Measurements from ENCODE around the gene ST3GAL2.
"Not testable (repeated sequence)": the region's sequence is repeated elsewhere in the genome, so short reads cannot be mapped to it uniquely, and the experiment has no call there.

Gene ST3GAL2

DNA sequence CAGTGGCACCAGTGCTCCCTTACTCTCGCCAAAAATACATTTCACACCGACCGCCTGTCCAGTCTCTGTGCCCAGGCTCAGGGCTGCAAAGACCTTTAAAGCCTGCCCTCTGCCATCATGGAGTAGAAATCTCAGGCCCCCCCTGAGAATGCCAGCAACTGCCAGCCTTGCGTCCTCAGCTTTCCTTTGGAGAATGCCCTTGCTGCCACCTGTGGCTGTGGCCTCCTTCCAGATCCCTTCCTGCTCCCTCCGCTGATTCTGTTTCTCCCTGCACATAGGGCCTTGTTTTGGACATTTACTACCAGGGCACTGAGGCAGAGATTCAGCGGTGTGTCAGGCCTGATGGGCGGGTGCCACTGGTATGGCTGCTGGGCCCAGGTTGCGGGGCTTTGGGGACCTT is 28.7 kb upstream of the ST3GAL2 start:
- DNase-seq (ENCODE audit: low spot score): no peak
- no peak for FAIRE-seq

DNA sequence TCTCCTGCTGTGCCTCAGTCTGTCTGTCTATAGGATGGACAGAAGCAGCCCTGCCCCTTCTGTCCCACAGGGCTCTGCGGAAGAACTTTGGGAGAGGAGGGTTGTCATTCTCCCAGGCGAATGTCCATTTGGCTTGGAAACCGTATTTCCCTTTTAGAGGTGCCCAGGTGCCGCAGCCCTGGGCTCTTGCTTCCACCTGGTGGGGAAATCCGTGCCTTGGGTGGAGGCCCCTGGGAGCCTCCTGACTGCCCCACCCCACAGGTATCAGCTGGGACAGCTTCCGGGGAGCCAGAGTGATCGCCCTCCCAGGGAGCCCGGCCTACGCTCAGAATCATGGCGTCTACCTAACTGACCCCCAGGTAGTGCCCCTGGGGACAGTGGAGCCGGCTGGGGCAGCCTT is 28.2 kb upstream of the ST3GAL2 start:
- FAIRE-seq: no peak

GRCh38 chr16:70466805-70467076 is 27.8 kb upstream of the ST3GAL2 start:
- no peak for FAIRE-seq
- no peak for DNase-seq (ENCODE audit: low spot score)

More for the DNA sequence above, 28.2 kb upstream of the ST3GAL2 start:
- DNase-seq (ENCODE audit: low spot score): no peak

- no peak for DNase-seq (ENCODE audit: low spot score)
- no peak for FAIRE-seq
Observed at GRCh38 chr16:70465999-70466804, 27.3 kb upstream of the ST3GAL2 start.

DNA sequence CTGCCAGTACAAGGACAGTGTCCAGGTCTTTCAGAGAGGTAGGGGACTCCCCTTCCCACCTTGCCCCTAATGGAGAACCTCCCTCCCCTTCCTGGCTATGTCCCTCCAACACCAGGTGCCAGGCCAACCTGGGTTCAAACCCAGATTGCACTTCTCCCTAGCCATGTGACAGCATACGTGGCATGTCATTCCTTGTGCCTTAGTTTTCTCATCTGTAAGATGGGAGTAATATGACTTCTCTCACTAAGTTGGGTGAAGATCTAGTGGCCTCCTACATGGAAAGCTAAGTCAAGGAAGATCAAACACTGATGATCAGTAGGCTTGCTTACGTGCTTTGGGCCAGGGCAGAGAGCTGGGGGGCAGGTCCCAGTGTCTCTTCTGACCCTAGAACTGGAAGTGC is 24.3 kb upstream of the ST3GAL2 start:
- FAIRE-seq (peak; percentile 27), DNase-seq (ENCODE audit: low spot score) (no peak)

DNA sequence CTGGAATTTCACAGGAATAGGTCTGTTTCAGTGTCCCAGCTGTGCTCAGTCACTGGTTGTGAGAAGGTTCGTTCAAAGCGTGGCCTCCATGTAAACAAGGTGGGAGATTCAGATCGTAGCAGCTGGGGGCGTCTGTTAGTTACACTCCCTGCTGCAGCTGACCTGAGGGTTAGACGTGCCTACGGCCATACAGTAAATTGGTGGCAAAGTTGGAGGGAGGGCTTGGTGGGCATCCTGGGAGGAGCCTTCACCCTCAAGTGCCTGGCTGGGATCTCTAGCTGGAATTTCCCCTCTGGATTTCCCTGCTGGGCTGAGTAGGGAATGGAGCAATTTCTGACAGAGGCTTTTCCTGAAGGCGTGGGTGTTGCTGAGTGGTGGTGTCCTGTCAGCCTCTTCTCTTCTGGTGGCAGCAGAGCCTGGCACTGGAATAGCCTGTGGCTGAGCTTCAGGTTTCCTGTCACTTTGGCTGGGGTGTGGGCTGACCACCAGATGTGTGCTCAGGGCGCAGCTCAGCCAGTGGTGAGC is 21.9 kb upstream of the ST3GAL2 start:
- FAIRE-seq: no peak

DNA sequence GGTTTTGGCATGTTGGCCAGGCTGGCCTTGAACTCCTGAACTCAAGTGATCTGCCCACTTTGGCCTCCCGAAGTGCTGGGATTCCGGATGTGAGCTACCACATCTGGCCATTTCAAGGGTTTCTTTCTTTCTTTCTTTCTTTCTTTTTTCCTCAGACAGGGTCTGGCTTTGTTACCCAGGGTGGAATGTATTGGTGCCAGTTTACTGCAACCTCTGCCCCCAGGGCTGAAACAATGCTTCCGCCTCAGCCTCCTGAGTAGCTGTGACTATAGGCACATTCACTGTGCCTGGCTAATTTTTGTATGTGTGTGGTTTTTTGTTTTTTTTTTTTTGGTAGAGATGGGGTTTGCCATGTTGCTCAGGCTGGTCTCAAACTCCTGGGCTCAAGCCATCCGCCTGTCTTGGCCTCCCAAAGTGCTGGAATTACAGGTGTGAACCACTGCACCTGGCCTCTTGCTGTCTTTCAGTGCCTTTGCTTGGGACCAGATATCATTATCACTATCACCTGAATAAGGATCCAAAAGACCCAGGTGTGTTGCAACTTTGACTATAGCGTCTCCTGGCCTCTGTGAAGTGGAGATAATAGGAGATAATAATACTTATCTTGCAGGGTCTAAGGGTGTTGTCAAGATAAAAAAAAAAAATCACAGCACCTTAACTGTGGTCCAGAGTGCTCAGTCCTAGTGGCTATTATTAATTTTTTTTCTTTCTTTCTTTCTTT is 18.7 kb upstream of the ST3GAL2 start:
- DNase-seq (ENCODE audit: low spot score) (no peak), FAIRE-seq (no peak)

More for the DNA sequence above, 21.9 kb upstream of the ST3GAL2 start:
- no peak for DNase-seq (ENCODE audit: low spot score)

DNA sequence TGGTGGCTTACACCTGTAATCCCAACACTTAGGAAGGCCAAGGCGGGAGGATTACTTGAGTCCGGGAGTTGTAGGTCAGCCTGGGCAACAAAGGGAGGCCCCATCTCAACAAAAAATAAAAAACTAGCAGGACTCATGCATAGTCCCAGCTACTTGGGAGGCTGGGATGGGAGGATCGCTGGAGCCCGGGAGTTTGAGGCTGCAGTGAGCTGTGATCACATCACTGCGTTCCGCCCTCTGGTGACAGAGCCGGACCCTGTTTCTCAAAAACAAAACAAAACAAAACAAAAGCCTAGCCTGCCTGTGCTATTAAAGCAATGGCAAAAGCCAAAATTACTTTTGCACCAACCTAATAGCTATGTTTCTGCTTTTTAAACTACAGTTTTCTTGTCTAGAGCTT is 17.0 kb upstream of the ST3GAL2 start:
- FAIRE-seq: no peak

DNA sequence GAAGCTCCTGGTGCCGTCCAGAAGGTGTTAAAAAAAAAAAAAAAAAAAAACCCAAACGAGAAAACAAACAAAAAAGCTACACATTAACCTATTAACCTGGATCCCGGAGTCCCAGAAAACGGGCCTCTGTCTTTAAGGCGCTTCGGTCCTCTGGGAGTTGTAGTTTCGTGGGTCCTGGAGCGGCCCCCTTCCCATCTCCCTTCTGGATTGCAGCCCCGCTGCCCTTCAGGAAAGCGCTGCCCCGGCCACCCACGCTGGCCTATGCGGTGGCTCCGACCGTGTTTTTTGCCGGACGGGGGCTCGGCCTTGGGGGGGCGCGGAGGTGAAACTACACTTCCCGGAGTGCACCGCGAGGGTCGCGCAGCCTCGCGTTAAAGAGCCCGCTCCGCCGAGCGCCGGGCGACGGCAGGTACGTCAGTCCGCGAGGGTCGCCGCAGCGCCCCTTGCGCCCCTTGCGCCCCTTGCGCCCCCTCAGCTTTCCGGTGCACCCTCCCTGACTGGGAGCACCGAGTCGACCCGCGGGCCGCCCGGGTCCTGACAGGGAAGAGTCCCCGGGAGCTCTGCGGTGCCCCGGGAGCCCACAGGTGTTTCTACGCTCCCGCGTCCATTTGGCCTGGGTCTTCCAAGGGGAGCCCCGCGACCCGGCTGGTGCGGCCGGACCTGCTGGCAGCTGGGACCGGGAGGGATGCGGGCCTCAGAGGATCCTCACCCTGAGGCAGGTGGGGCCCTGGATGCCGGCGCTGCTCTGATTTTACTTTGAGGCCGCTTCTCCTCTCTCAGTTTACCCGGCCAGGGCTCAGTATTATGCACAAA is 15.5 kb upstream of the ST3GAL2 start, which contains the start of gene FCSK:
FCSK (plus strand) TSS at position 374 of the 813 bp plus-strand sequence. CDS start 8,596 bp downstream, outside the sequence.
- FAIRE-seq (peak; percentile 79), DNase-seq (ENCODE audit: low spot score) (peak; percentile 87)

More for the DNA sequence above, 17.0 kb upstream of the ST3GAL2 start:
- no peak for DNase-seq (ENCODE audit: low spot score)

GRCh38 chr16:70453892-70454221 is 15.0 kb upstream of the ST3GAL2 start:
- FAIRE-seq: no peak
- peak; percentile 56 for DNase-seq (ENCODE audit: low spot score)

DNA sequence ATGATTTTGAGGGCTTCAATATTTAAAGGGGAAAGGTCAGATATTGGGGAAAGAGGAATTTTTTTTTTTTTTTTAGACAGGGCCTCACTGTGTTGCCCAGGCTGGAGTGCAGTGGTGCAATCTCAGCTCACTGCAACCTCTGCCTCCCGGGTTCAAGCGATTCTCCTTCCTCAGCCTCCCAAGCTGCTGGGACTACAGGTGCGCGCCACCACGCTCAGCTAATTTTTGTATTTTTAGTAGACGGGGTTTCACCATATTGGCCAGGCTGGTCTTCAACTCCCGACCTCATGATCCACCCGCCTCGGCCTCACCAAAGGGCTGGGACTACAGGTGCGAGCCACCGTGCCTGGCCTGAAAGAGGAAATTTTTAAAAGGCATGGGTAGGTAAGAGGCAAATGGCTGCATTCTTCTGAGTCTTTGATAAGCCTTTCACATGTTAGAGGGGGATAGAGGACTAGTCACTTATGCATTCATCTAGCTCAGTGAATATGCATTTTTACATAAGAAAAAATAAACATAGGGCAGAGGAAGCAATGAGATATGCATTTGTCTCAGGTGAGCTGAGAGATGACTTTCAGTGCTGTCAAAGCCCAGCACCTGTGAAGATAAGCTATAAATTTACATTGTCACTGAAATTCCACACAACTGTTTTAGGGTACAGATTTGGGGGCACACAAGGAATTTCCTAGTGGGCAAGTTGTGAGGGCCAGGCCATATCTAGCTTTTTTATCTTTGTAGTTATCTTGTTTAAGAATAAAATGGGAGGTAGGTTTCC is 14.4 kb upstream of the ST3GAL2 start:
- FAIRE-seq (no peak), DNase-seq (ENCODE audit: low spot score) (no peak)

GRCh38 chr16:70451004-70451340 is 12.1 kb upstream of the ST3GAL2 start:
- not testable (repeated sequence) for FAIRE-seq; DNase-seq (ENCODE audit: low spot score)

GRCh38 chr16:70450142-70451003 is 11.5 kb upstream of the ST3GAL2 start:
- FAIRE-seq; DNase-seq (ENCODE audit: low spot score): not testable (repeated sequence)

- FAIRE-seq (no peak), DNase-seq (ENCODE audit: low spot score) (no peak)
Observed at GRCh38 chr16:70448075-70448474, 9.2 kb upstream of the ST3GAL2 start.

- FAIRE-seq (no peak), DNase-seq (ENCODE audit: low spot score) (no peak)
Observed at GRCh38 chr16:70444249-70445063, 5.6 kb upstream of the ST3GAL2 start.

DNA sequence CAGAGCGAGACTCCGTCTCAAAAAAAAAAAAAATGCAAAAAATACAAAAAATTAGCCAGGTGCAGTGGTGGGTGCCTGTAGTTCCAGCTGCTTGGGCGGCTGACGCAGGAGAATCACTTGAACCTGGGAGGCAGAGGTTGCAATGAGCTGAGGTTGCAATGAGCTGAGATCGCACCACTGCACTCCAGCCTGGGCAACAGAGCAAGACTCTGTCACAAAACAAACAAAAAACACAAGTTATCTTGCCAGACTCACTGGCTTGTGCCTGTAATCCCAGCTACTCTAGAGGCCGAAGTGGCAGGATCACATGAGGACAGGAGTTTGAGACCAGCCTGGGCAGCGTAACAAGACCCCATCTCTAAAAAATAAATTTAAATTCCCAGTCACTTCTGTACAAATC is 3.4 kb upstream of the ST3GAL2 start:
- DNase-seq (ENCODE audit: low spot score) (no peak), FAIRE-seq (no peak)

DNA sequence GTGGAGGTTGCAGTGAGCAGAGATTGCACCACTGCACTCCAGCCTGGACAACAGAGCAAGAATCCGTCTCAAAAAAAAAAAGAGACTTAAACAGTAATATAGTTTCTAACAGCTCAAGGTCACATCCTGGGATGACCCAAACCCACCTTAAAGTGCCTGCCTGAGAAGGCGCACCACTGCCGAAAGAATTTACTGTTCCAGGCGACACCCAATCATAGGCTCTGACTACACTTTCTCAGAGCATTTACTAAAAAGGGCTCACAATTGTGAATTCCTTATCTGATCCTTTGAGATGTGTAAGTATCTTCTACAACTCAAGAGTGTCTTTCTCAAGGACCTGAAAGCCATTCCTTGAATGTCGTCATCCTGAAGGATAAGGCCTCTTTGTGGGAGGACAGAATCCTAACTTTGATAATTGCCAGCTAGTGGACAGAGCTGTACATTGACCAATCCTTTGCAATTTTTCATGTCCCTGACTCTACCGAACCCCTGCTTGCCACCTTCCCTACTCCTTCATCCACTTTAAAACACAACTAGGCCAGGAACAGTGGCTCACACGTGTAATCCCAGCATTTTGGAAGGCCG is 2.6 kb upstream of the ST3GAL2 start:
- FAIRE-seq: no peak

DNA sequence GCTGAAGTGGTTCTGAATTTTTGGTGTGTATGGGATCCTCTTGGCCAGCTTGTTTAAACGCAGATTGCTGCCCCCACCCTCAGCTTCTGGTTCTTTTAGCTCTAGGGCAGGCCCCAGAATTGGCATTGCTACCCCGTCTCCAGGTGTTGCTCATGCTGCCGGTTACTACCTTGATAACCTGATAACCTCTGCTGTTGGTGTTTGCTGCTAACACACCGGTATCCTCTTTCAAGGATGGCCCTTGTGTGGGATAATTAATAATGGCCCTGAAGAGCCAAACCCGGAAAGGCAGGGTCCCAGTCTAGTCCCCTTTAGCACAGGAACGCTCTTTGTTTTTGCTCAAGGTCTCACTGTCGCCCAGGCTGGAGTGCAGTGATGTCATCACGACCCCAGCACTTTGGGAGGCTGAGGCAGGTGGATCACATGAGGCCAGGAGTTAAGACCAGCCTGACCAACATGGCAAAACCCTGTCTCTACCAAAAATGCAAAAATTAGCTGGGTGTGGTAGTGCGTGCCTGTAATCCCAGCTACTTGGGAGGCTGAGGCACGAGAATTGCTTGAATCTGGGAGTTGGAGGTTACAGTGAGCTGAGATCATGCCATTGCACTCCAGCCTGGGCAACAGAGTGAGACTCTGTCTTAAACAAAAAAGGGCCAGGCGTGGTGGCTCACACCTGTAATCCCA is 1.3 kb upstream of the ST3GAL2 start:
- no peak for FAIRE-seq

More for the DNA sequence above, 2.6 kb upstream of the ST3GAL2 start:
- DNase-seq (ENCODE audit: low spot score): no peak

More for the DNA sequence above, 1.3 kb upstream of the ST3GAL2 start:
- no peak for DNase-seq (ENCODE audit: low spot score)

Measured in urothelium cell line (cell line).